HG02610 (cell line): Measurements from ENCODE around the gene SLC28A1.
A peak's percentile ranks its signal among the peaks of the same experiment; 100 is the strongest.

Experiments
- ATAC-seq: cut with Tn5 transposase; IDR thresholded peaks from one replicate; pipeline ENCODE4 v1.9.1; 2021; ENCODE audit warnings: mild to moderate bottlenecking, moderate library complexity; ENCODE audit not compliant: unreplicated experiment

SLC28A1 gene

DNA sequence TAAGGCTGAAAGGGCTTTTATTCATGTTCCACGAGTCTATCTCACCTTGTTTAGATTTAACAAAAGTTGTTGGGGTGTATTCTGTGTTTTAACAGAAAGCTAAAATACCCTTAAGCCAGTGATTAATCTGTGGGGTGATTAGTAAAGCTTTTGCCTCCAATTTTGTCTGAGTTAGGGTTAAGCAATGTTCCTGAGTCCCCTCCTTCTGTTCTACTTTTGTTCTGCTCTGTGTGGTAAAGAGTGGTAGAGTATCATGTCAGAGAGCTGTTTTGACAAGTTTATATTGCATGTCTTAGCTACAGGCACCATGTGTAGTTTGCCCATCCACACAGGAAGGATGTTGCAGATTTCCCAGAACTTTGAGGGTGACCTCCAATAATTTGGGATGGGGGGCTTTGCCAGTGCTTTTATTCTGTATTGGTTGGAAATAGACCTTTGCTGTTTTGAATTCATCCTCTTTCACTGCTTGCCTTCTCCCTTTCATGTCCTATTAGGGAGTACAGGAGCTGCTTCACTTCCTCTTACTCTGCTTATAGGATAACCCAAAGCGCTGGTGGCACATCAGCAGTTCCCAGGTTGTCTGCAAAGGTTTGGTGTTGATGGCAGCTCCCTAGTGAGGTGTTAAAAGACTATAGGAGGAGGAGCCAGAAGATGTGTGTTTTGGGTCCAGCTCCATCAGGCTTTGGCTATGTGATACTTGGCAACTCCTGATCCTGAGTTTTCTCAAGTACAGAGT is 104.6 kb downstream of the SLC28A1 start:
- ATAC-seq: no peak

DNA sequence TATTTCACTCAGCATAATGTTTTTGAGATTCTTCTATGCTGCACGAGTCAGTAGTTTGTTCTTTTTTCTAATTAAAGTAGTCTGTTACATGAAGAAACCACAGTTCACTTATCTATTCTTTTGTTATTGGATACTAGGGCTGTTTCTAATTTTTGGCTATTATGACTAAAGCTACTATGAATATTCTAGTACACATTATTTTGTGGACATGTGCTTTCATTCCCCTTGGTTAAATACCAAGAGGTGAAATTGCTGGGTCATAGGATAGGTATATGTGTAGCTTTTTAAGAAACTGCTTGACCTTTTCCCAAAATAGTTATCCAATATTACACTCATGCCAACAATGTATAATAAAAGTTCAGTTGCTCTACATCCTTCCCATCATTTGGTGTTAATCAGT is 106.0 kb downstream of the SLC28A1 start:
- no peak for ATAC-seq

DNA sequence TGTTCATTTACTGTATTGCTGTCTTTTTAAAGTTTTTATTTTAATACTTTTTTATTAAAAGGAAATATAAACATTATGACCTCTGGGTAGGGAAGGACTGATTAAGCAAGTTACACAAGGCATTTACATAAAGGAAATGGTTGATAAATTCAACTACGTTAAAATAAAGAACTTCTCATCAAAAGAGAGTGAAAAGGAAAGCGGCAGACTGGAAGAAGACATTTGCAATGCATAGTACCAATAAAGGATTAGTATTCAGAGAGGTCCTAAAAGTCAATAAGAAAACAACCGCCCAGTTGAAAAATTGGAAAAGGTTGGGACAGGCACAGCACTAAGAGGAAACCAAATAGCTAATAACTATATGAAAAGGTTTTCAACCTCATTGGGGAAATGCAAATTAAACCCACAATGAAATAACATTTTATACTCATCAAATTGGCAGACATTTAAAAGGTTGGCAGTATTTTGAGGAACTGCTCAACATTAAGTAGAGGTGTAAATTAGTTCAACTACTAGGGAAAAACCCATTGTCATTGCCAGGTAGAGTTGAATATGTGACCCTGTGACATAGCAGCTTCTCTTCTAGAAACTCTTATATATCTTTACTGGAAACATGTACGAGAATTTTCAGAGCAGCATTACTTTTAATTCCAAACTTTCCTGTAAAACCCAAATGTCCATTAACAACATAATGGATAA is 106.7 kb downstream of the SLC28A1 start:
- no peak for ATAC-seq

DNA sequence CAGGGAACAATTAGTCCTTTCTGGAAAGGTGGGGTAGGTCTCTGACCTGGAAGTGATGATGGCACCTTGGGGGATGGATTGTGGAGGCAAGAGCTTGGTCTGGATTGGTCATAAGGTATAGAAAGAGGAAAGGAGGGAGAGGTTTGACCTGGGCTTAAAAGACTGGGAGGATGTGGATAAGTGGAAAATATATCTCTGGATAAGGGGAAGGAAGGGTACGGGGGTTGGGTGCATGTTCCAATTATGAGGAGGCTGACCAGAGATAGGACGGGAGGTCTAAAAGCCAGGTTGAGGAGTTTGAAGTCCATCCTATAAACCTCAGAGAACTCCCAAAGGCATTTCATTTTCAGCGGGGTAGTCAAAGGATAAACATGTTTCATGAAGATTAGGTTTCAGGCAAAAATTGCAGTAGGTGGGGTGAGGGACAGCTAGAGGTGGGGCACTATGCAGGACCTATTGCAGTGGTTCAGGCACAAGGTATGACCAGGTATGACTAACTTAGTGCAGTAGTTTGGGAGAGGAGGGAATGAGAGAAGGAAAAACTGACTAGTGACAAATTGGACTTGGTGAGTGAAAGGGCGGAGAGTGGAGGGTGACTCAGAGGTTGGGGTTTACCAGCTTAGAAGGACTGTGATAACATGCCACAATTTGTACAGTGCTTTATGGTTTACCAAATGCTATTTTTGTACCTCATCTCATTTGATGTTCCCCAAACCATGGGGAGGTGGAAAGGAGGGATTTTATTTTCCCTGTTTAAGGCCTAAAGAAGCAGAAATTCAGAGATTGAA is 107.9 kb downstream of the SLC28A1 start:
- peak; percentile 55 for ATAC-seq
